NT2/D1 (cell line): ENCODE data around the gene UBXN2A.

Experiments
- SUZ12 ChIP-seq: IDR thresholded peaks from 2 replicates; pipeline ENCODE4 v1.6.1; 2011; ENCODE audit not compliant: insufficient read length, insufficient read depth; ENCODE audit errors: extremely low read depth
- YY1 ChIP-seq: IDR thresholded peaks from 2 replicates; pipeline ENCODE4 v1.6.1; 2011; ENCODE audit not compliant: insufficient read length, insufficient read depth
- ZNF274 ChIP-seq: IDR thresholded peaks from 2 replicates; pipeline ENCODE4 v1.6.1; 2011; ENCODE audit warnings: mild to moderate bottlenecking, low read depth, low read length

GRCh38 chr2:23940718-23941620 lies 706 bp downstream of the UBXN2A start:
- no peak for TF ChIP-seq ZNF274
- TF ChIP-seq YY1 = no peak
- no peak for TF ChIP-seq SUZ12
